Stimulated activated naive B cell treated with anti-CD40 and anti-IgM and Interleukin-4, amounts not matched to agents 10 μg/mL and 1 μg/mL and 100 μg/mL, for 72 hours (primary cell): ENCODE results near the gene FIBCD1.
A peak's percentile ranks its signal among the peaks of the same experiment; 100 is the strongest.

ENCODE experiments used
- ATAC-seq, 2 donors: fragments of 150-1000 bp; cut with Tn5 transposase; replicated peaks; 2 replicates each; pipeline ENCODE4 v1.10.0; 2021; ENCODE audit warnings: moderate library complexity in 1 of 2
- DNase-seq: peaks from one replicate; pipeline ENCODE4 v3.0.0; 2021
- H3K27ac Mint-ChIP-seq: one replicate; pipeline ENCODE4 v1.8.0; 2022; ENCODE audit warnings: mild to moderate bottlenecking, mixed read lengths
- H3K27me3 Mint-ChIP-seq, 2 donors: one replicate each; pipeline ENCODE4 v1.8.0; 2022; ENCODE audit warnings: mixed read lengths in 2 of 2
- H3K36me3 Mint-ChIP-seq, 2 donors: one replicate each; pipeline ENCODE4 v1.8.0; 2022; ENCODE audit warnings: mixed read lengths in 2 of 2, mild to moderate bottlenecking in 1 of 2
- H3K4me1 Mint-ChIP-seq, 2 donors: one replicate each; pipeline ENCODE4 v1.8.0; 2022; ENCODE audit warnings: mixed read lengths in 2 of 2, mild to moderate bottlenecking in 1 of 2
- H3K4me3 Mint-ChIP-seq, 2 donors: one replicate each; pipeline ENCODE4 v1.8.0; 2022; ENCODE audit warnings: mild to moderate bottlenecking in 2 of 2, mixed read lengths in 2 of 2, moderate library complexity in 1 of 2
- H3K9me3 Mint-ChIP-seq, 2 donors: one replicate each; pipeline ENCODE4 v1.8.0; 2022; ENCODE audit warnings: mixed read lengths in 2 of 2, mild to moderate bottlenecking in 1 of 2

Gene FIBCD1

GRCh38 chr9:130868230-130868629, 70.8 kb downstream of the FIBCD1 start:
- H3K9me3 Mint-ChIP-seq: no peaks in the 10 kb centered on the region
- H3K4me1 Mint-ChIP-seq: peaks cover 25 to 31% of the 10 kb centered on the region in 2 donors
- no peaks in the 10 kb centered on the region for H3K27me3 Mint-ChIP-seq
- ATAC-seq (no peak), DNase-seq (no peak)
- H3K27ac Mint-ChIP-seq: no peak overlapping the region
- H3K4me3 Mint-ChIP-seq: no peak overlapping the region
- peaks cover 17 to 23% of the 10 kb centered on the region in 2 donors for H3K36me3 Mint-ChIP-seq

GRCh38 chr9:130867556-130867955, 71.5 kb downstream of the FIBCD1 start:
- DNase-seq: no peak
- no peak for ATAC-seq
- Mint-ChIP-seq H3K9me3 (no peaks in the 10 kb centered on the region), H3K36me3 (peaks cover 17 to 24% of the 10 kb centered on the region in 2 donors), H3K27me3 (no peaks in the 10 kb centered on the region), H3K4me3 (no peak overlapping the region), H3K4me1 (peaks cover 25 to 31% of the 10 kb centered on the region in 2 donors), H3K27ac (no peak overlapping the region)

GRCh38 chr9:130866474-130866965, 72.5 kb downstream of the FIBCD1 start:
- Mint-ChIP-seq H3K4me1 (peaks cover 19 to 23% of the 10 kb centered on the region in 2 donors), H3K9me3 (no peaks in the 10 kb centered on the region), H3K27ac (no peak overlapping the region), H3K27me3 (no peaks in the 10 kb centered on the region), H3K36me3 (peaks cover 15 to 22% of the 10 kb centered on the region in 2 donors), H3K4me3 (no peak overlapping the region)
- DNase-seq: peak; percentile 27
- ATAC-seq: no peak

- H3K27ac Mint-ChIP-seq: no peak overlapping the region
- no peaks in the 10 kb centered on the region for H3K9me3 Mint-ChIP-seq
- no peaks in the 10 kb centered on the region for H3K27me3 Mint-ChIP-seq
- peaks cover 15 to 22% of the 10 kb centered on the region in 2 donors for H3K36me3 Mint-ChIP-seq
- peaks cover 13 to 17% of the 10 kb centered on the region in 2 donors for H3K4me1 Mint-ChIP-seq
- DNase-seq (no peak), ATAC-seq (no peak)
- no peak overlapping the region for H3K4me3 Mint-ChIP-seq
Observed at GRCh38 chr9:130865921-130866320, 73.1 kb downstream of the FIBCD1 start.

- no peak overlapping the region for H3K4me3 Mint-ChIP-seq
- peaks cover 5% of the 10 kb centered on the region in 2 donors for H3K4me1 Mint-ChIP-seq
- H3K9me3 Mint-ChIP-seq: no peaks in the 10 kb centered on the region
- ATAC-seq (no peak), DNase-seq (no peak)
- peaks cover 16 to 27% of the 10 kb centered on the region in 2 donors for H3K36me3 Mint-ChIP-seq
- H3K27ac Mint-ChIP-seq: no peak overlapping the region
- no peaks in the 10 kb centered on the region for H3K27me3 Mint-ChIP-seq
Observed at GRCh38 chr9:130864541-130864940, 74.5 kb downstream of the FIBCD1 start.

- H3K36me3 Mint-ChIP-seq: peaks cover 17 to 36% of the 10 kb centered on the region in 2 donors
- H3K4me3 Mint-ChIP-seq: no peak overlapping the region
- no peaks in the 10 kb centered on the region for H3K9me3 Mint-ChIP-seq
- H3K27me3 Mint-ChIP-seq: no peaks in the 10 kb centered on the region
- no peak overlapping the region for H3K27ac Mint-ChIP-seq
- peaks cover 5% of the 10 kb centered on the region in 2 donors for H3K4me1 Mint-ChIP-seq
- DNase-seq: no peak
- no peak for ATAC-seq
Observed at GRCh38 chr9:130862747-130863146, 76.3 kb downstream of the FIBCD1 start.

- Mint-ChIP-seq H3K27me3 (no peaks in the 10 kb centered on the region), H3K27ac (no peak overlapping the region), H3K9me3 (no peaks in the 10 kb centered on the region), H3K4me1 (peaks cover 5% of the 10 kb centered on the region in 2 donors), H3K36me3 (peaks cover 21 to 42% of the 10 kb centered on the region in 2 donors), H3K4me3 (no peak overlapping the region)
- ATAC-seq: no peak
- no peak for DNase-seq
Observed at GRCh38 chr9:130862217-130862616, 76.8 kb downstream of the FIBCD1 start.

GRCh38 chr9:130861372-130862180, 77.5 kb downstream of the FIBCD1 start:
- no peak overlapping the region for H3K27ac Mint-ChIP-seq
- H3K27me3 Mint-ChIP-seq: no peaks in the 10 kb centered on the region
- H3K4me3 Mint-ChIP-seq: no peak overlapping the region
- H3K4me1 Mint-ChIP-seq: peaks cover 5% of the 10 kb centered on the region in 2 donors
- DNase-seq: no peak
- no peaks in the 10 kb centered on the region for H3K9me3 Mint-ChIP-seq
- peaks cover 21 to 42% of the 10 kb centered on the region in 2 donors for H3K36me3 Mint-ChIP-seq
- no peak for ATAC-seq

GRCh38 chr9:130860458-130861316, 78.4 kb downstream of the FIBCD1 start:
- Mint-ChIP-seq H3K27ac (no peak overlapping the region), H3K27me3 (no peaks in the 10 kb centered on the region), H3K36me3 (peaks cover 19 to 41% of the 10 kb centered on the region in 2 donors), H3K4me1 (peaks cover 0 to 2% of the 10 kb centered on the region in 2 donors), H3K4me3 (no peak overlapping the region), H3K9me3 (no peaks in the 10 kb centered on the region)
- no peak for DNase-seq
- peak in 1 of 2 donors; percentile 38 for ATAC-seq

GRCh38 chr9:130858739-130859705, 80.0 kb downstream of the FIBCD1 start:
- Mint-ChIP-seq H3K27ac (no peak overlapping the region), H3K4me1 (peaks cover 0 to 2% of the 10 kb centered on the region in 2 donors), H3K27me3 (no peaks in the 10 kb centered on the region), H3K4me3 (no peak overlapping the region), H3K9me3 (no peaks in the 10 kb centered on the region), H3K36me3 (peaks cover 19 to 45% of the 10 kb centered on the region in 2 donors)
- DNase-seq (no peak), ATAC-seq (no peak)

- H3K4me1 Mint-ChIP-seq: no peaks in the 10 kb centered on the region
- no peak overlapping the region for H3K4me3 Mint-ChIP-seq
- peaks cover 15 to 41% of the 10 kb centered on the region in 2 donors for H3K36me3 Mint-ChIP-seq
- H3K27me3 Mint-ChIP-seq: no peaks in the 10 kb centered on the region
- no peak for DNase-seq
- ATAC-seq: no peak
- no peak overlapping the region for H3K27ac Mint-ChIP-seq
- H3K9me3 Mint-ChIP-seq: no peaks in the 10 kb centered on the region
Observed at GRCh38 chr9:130857864-130858738, 80.9 kb downstream of the FIBCD1 start.

GRCh38 chr9:130856474-130856873, 82.6 kb downstream of the FIBCD1 start:
- DNase-seq: no peak
- Mint-ChIP-seq H3K9me3 (no peaks in the 10 kb centered on the region), H3K27me3 (no peaks in the 10 kb centered on the region), H3K4me3 (no peak overlapping the region), H3K4me1 (no peaks in the 10 kb centered on the region), H3K36me3 (peaks cover 6 to 28% of the 10 kb centered on the region in 2 donors), H3K27ac (no peak overlapping the region)
- no peak for ATAC-seq

- peaks cover 2 to 3% of the 10 kb centered on the region in 2 donors for H3K4me1 Mint-ChIP-seq
- H3K36me3 Mint-ChIP-seq: peaks cover 5 to 22% of the 10 kb centered on the region in 2 donors
- DNase-seq (no peak), ATAC-seq (no peak)
- no peak overlapping the region for H3K4me3 Mint-ChIP-seq
- no peaks in the 10 kb centered on the region for H3K27me3 Mint-ChIP-seq
- no peaks in the 10 kb centered on the region for H3K9me3 Mint-ChIP-seq
- H3K27ac Mint-ChIP-seq: no peak overlapping the region
Observed at GRCh38 chr9:130854835-130855234, 84.2 kb downstream of the FIBCD1 start.
